ENCODE measurements around the gene CCND1. TPM values are rescaled to one million over a fixed set of nuclear protein-coding genes. Genes with fewer than 3 reads are reported as not detected.

CCND1 gene
- polyA plus RNA-seq, 5 donors: 158 to 292 (median 224) TPM

DNA sequence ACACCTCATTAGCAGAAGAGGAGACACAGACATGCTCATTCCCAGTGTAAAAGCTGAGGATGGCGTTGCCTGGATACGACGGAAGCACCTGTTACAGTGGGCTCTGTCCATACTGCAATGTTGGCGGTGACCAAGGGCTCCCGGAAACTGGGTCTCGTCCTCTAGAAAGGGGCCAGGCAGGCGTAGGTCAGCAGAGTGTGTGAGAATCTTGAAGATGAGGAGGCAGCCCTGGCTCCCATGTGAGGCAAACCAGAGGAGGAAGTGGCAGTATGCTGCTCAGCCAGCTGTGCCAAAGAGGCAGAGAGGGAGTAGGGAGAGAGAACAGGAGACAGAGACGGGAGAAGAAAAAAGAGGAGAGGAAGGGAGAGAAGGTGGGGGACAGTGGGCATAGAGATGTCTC, 23.9 kb downstream of the CCND1 start:
- no peak for DNase-seq

DNA sequence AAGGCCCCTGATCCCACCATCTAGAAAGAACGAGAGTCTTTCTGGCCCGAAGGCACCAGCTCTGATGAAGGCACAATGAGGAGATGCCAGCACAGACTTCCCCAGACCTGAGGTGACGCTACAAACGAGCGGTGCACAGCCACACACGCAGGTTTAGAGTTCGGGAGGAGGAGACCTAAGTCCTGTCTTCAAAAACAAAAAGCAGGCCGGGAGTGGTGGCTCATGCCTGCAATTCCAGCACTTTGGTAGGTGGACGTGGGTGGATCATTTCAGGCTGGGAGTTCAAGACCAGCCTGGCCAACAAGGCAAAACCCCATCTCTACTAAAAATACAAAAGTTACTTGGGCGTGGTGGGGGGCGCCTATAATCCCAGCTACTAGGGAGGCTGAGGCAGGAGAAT, 24.7 kb downstream of the CCND1 start:
- no peak for DNase-seq

DNA sequence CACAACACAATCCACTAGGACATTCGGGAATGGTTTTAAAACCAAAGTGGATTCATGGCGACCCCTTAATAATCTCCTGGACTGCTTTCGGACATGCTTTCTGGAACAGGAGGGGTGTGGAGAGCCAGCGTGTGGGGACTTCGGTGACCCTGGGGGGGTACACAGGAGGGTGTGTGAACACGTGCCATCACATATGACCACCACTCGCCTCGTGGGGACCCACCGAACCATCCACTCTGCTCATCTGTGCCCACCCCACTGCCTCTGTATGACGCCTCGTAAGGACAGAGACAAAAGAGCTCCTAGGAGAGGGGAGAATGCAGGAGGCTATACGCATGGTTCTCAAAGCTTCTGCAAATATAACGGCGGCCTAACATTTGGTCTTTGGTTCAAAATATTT, 25.3 kb downstream of the CCND1 start:
- no peak for DNase-seq

DNA sequence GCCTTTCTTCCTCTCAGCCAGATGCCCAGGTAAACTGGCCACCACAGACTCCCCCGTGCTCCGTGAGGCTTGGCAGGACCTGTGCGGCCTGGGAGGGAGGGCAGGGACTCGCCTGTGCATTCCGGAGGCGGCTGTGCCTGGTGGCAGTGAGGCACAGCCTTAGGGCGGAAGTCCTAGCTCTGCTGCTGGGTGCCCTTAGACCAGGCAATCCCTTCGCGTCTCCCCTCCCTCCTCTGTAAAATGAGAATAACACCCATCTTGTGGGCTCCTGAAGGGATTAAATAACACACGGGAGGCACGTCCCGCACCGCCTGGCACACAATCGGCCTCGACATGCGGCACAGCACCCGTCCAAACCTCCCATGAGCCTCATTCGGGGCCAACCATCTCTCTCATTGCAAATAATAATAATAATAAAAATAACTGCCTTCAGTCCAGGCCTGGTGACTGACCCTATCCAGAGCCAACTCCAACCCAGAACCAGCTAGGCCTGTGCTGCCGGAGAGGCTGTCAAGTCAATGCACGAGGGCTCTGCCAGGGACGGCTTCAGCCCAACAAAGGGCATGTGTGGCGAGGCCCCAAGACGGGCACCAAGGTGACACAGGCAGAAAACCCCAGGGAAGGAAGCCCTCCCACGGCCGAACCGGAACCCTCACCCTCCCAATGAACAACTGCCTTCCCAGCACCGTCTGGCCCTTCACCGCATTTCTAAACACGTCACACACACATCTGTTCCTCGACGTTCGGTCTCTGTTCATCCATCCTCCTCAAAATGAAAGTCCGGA, 26.0 kb downstream of the CCND1 start:
- no peak for DNase-seq

DNA sequence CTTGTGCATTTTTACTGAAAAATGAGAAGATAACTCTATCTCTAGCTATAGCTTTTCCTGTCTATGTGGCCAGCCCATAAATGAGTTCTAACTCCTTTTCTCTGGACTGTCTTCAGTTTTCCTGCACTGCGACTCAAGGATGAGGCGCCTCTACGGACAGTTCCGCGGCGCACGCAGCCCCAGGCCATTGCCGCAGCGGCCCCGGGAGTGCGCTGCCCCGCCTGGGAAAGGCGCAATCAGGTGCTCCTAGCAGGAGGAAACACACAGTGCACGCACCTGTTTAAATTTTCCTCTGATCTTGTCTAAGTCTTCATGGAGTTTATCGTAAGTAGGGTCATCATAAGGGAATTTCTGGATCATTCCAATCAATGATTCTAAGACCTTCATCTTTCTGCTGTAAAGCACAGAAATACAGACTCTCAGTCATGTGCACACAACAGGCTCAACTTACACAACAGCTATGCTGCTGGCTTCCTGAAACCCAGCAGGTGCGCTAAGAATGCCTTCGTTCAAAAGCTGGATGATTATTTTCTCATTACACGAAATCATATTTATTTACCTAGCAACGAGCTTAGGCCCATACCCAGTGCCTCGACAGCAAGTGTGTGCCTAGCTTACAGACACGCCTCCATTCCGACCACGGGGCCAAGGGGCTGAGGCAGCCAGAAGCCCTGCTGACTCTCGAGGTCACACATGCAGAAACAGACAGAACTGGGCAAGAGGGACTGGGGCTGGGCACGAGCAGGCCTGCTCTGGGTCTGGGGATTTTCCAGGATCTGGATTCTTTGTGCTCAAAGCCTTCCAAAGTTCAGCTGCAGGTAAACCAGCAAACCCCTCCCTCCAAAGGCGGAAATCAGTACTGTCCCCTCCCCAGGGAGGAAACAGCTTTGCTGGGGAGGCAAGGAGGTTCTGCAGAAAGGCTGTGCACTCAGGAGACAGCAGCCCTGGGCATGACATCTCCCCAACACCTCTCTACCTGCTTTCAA, 27.0 kb downstream of the CCND1 start:
- DNase-seq: no peak

DNA sequence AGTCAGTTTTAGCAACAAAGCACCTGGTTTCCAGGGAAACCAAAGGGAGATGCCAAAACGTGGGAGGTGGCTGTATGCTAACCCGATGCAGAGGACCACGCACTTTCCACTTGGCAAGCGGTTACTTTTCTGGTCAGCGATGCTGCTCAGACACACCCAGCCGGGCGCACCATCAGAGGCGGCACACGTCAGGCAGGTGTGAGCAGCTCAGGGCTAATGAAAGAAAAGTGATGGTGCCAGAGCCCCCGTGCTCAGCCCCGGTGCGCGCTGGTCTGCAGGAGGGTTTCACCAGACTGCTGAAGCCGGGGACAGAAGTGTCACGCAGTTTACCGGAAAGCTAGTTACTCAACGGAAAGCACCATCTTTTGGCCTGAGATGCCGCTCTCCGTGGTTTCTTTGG, 28.5 kb downstream of the CCND1 start:
- no peak for DNase-seq

DNA sequence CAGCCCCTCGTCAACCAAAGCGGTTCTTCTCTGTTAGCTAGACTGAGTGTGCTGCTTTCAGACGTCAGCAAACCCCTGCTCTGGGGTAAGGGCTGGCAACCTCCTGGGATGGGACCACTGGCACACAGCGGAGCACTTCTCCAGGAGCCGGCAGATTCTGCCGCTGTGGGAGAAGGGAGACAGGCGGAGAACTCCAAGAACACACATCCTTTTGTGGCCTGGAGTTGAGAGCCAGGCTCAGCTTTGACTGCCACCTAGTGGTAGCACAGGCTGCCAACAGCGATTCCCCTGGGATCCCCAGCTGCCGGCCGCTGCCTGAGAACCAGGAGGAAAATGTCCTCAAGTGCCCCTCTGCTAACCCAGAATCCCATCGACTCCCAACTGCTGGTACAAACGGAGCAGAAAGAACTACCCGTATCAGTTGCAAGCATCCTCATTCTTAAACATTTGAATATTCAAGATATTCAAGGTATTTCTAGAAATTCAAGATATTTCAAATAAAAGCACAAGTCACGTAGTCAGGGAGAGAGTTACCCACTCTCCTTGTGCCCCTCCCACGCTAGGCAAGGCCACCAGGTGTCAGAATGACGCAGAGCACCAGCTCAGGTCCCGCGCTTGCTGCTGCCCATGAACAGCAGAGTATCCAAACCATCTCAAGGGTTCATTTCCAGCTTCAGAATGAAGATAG, 29.3 kb downstream of the CCND1 start:
- DNase-seq: peak; percentile 82 to 87

DNA sequence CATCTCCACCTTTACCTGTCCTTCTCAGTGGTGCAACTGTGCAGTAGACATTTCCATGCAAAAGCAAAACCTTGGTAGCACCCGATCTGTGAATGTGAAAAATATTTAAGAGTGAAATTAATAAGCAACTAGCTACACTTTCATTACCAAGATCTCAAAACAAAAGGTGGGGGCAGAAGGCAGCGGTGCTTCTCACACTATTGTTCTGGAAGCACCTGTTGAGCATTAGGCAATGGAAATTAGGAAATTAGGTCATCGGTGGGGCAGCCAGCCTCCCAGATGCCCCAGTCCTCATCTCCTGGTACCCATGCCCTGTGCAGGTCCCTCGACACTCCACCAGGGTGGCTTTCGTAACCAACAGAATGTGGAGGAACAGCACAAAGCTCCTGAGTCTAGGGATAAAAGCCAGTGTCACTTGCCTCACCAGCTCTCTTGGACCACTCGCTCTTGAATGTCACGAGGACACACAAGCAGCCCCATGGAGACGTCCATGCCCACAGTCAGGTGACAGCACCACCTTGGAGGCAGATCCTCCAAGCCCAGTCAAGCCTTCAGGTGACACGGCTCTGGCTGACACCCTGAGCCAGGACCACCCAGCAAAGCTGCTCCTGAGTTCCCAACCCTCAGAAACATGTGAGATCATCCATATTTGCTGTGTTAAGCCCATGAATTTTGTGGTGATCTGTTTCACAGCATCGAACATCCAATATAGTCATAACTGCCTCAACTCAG, 30.9 kb downstream of the CCND1 start:
- no peak for DNase-seq

DNA sequence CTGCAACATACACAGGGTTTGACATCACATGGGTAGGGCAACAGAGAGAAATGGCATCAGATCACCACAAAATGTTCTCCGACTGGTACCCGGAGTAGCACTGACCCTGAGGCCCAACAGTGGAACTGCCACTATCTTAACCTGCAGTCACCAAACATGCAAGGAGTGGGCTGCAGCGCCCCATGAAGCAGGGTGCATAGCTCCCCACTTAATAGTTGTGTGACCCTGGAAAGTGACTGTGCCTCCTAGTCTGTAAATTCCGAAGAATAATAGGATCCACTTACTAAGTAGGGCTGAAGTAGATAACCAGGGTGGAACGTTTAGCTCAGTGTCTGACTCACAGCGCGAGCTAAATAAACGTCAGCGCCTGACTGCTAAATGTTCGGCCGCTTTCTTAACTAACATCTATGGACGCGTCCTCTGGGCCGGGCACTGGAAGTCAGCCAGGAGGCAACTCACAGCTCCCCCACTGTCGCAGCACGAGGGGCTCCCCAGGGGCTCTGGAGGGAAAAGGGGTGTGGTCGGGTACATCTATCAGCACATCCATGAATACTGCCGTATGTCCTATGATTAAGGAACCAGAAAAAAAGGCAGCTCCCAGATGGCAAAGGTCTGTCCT, 33.4 kb downstream of the CCND1 start:
- DNase-seq: no peak

DNA sequence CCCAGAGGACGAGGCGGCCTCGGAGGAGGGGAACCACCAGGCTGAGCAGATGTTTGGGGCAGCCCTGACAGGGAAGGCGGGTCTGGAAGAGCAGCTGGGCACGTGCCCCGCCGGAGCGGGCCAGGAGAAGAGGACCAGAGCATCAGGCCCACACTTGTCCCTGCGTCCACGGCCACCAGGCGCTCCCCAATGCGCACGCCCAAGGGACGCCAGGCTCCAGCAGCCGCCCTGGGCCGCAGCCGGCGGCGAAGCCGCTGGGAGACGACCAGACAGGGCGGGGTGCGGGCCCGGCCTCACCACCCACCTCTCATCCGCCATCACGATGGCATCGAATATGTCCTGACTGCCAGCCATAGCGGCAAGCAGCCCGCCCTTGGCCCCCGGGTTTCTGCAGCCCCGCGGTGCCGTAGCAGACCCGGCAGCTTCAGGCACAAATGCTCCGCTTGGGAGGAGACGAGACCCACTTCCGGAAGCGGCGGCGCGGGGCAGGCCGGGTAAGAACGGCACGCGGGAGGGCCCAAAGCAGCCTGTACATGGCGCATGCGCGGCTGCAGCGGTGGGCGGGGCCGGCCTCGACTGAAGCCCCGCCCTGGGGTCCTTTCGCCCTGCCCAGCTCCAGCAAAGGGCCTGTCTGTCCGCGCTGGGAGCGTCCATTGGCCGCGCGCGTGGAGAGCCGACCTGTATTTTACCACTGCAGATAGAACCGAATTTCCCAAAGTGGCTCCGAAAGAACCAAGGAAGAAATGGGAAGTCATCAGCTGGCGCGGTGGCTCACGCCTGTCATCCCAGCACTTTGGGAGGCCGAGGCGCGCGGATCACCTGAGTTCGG, 34.1 kb downstream of the CCND1 start, which contains the start of gene LTO1:
LTO1 (minus strand) TSS at position 468 of the 829 bp plus-strand sequence; CDS start at position 354, 114 bp downstream.
- DNase-seq: peak; percentile 97

DNA sequence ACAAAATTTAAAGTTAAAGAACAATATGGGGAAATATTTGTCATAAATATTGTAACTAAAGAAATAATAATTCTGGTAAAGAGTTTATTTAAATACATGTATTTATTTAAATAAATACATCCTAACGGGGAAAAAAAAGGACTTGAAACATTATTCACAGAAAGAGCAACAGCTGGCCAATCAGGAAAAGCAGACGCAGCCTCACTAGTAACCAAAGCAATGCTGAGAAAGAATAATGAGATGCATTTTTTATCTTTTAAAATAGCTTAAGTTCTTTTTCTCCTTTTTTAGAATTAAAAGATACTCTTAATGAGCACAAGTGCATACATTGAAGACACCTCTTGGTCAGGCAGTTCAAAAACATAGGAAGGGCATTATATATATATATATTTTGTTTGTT, 36.8 kb downstream of the CCND1 start:
- no peak for DNase-seq

DNA sequence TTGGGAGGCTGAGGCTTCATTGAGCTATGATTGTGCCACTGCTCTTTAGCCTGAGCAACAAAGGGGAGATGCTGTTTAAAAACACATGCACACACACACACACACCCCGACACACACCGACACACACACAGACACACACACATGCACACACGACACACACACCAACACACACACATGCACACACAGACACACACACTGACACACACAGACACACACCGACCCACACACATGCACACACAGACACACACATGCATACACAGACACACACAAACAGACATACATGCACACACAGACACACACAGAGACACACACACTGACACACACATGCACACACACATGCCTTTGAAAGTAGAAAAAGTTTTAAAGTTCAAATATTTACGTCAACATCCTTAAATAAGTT, 39.7 kb downstream of the CCND1 start:
- DNase-seq: no peak

DNA sequence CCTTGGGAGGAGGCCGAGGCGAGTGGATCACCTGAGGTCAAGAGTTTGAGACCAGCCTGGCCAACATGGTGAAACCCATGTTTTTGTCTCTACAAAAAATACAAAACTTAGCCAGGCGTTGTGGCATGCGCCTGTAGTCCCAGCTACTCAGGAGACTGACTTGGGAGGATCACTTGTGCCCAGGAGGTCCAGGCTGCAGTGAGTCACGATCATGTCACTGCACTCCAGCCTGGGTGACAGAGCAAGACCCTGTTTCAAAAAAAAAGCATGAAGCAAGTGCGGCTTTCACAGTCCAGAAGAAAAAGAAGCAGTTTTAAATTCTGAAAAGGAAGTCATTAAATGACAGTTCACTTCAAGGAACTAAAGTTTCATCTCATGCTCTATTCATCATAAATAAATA, 41.3 kb downstream of the CCND1 start:
- no peak for DNase-seq

DNA sequence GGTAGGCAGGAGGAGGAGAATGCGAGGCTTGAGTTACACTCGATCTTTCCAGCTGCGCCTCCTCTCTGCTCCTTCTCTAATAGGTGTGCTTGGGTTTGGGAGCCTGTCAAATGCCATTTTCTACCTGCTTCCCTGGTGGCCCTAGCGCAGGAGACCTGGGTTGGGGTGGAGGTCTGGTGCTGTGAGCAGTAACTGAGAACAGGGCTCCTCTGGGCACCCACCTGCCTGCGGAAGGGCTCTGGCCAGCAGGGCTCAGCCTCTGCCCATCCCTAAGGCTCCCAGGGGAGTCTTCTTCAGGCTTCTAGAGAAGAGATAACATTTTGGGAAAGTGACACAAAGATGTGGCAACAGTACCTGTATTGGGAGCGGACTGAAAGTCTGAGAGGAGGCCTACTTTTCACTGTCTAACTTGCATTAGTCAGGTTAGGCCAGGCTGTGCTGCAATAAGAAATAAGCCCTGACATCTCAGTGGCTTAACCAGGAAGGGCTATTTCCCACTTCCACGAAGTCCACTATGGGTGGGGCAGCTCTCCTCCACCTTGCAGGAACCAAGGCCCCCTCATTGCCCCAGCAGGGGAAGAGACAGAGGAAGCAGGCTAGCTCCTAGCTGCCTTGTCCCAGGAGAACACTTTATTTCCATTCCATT, 41.8 kb downstream of the CCND1 start:
- DNase-seq: no peak

DNA sequence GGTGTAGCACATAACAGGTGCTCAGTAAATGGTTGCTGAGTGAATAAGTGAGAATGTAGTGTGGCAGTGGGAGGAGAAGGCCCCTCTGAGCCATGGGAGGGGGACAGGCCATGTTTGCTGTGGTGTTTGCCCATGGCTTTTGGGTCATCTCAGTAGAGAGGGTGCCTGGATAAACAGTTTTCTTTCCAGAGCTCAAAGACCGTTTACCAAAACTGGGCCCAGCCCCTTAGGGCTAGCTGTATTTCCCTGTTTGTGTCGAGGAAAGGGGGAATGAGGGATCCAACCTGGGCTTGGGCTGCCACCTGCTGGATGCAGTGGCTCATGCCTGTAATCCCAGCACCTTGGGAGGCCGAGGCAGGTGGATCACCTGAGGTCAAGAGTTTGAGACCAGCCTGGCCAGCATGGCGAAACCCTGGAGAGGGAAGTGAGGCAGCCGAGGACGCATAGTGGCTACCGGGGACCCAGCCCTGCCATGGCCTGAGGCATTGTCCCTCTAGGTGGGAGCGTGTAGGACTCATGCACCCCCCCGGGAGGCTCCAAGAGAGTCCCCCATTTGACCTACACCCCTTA, 42.9 kb downstream of the CCND1 start:
- DNase-seq: no peak

DNA sequence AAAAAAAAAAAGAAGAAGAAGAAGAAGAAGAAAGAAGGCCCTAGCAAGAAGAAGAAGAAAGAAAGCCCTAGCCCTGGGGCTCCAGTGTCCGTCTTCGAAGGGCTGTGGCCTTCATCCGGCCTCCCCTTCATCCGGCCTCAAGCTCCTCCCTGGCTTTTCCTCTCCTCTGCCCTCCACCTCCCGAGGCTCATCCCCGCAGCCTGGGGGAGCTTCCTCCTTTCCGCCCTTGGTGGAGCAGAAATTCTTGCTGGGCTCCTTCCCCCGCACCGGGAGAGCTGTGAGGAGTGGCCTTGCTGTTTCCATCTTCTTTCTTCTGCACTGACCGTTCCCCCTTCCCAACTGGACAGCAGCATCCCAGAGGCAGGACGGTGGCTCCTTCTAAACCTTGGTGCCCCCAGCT, 43.7 kb downstream of the CCND1 start:
- no peak for DNase-seq

DNA sequence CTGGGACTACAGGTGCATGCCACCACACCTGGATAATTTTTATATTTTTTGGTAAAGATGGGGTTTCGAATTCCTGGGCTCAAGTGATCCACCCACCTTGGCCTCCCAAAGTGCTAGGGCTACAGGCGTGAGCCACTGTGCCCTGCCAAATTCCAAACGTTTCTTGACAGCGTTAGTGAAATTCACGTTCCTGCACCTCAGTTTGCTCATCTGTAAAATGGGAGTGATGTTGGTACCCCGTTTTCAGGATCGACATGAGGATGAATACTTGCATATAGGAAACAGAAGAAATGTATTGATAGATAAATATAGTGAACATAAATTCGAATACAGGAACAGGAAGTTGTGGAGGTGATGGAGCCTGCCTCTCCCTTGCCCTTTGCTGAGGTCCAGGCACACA, 44.4 kb downstream of the CCND1 start:
- DNase-seq: no peak

DNA sequence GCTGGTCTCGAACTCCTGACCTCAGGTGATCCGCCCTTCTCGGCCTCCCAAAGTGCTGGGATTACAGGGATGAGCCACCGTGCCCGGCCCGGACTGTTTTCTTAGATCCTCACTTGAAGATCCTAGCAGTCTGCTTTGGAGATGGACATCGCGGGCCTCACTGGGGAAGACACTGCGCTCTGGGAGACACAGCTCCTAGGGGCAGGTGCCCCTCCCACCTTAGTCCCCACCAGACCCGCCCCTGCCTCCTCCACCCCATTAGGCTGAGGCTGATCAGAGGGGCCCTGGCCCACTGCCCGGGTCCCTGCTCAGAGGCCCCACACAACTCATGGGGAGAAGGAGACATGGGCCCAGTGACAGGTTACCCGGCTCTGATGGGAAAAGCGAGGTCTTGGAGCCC, 45.5 kb downstream of the CCND1 start:
- DNase-seq: no peak

DNA sequence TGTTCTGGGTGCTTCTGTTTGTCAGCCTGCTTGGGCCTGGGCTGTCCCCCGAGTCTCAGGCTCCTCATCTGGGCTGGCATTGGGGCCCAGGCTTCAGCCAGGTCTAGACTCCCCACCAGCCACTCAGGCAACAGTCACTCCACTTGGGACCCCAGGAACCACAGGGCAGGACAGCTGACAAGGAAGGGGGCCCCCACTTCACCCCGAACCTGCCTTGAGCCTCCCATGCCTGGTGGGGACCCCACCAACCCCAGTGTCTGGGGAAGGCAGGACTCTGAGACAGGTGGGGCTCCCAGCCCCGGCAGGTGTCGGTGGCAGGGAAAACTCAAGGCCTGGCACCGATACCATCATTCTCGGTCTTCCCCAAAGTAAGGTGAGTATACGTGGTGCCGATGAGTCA, 45.9 kb downstream of the CCND1 start:
- no peak for DNase-seq

Measured in right lung (tissue), 5 donors.